Cardiac fibroblast (primary cell): ENCODE data around the gene FADS6.
"Not testable (repeated sequence)": the region's sequence is repeated elsewhere in the genome, so short reads cannot be mapped to it uniquely, and the experiment has no call there.

Source experiments
- DNase-seq, 2 donors: peaks; one replicate each; pipeline versions ENCODE4 v3.0.0 to v3.0.0-alpha.2; 2010; ENCODE audit warnings: low read depth in 2 of 2
- H3K4me3 ChIP-seq, 2 donors: replicated peaks in 1 of 2; 1 replicate in 1 of 2; 2 replicates in 1 of 2; pipeline ENCODE4 v1.5.1; 2011; ENCODE audit warnings: low read depth in 2 of 2, low read length in 2 of 2, mild to moderate bottlenecking in 2 of 2, moderate library complexity in 1 of 2
- CTCF ChIP-seq: IDR thresholded peaks from one replicate; pipeline ENCODE4 v1.5.1; 2011; ENCODE audit warnings: low read depth, mild to moderate bottlenecking, low read length, inconsistent platforms

The FADS6 gene

DNA sequence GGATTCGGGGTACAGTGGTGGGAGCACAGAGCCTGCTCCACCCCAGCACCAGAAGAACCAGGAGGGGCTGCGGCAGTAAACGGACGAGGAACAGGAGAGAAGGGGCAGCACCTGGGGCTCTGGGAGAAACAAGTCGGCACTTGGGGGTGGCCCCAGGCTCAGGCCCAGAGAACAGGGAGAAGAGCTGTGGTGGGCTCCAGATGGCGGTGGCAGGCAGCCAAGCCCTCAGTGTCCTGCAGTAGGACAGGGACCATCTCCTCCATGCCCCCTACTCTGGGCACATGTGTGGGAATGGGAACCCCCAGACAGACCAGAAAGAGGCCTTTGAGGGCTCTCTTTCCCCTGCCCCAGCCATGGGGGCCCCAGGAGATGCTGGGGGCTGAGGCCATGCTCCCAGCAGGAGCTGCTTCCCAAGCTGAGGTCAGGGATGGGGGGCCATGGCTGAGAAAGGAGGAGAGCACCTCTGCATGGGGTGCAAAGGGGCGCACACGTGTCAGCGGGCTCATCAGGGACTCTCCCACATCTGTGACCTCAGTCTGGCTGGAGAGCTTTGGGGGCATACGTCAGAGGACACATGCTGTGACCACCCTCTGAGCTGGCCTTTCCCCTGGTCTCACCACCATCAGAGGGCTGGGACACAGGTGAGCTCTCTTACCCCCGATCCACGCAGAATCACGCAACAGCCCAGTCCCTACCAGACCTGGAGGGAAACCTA is 22.9 kb upstream of the FADS6 start:
- DNase-seq: no peak
- no peak for TF ChIP-seq CTCF
- H3K4me3 ChIP-seq: no peak overlapping the region

GRCh38 chr17:74911423-74911822 is 18.0 kb upstream of the FADS6 start:
- H3K4me3 ChIP-seq, DNase-seq: not testable (repeated sequence)

- H3K4me3 ChIP-seq, DNase-seq: not testable (repeated sequence)
Observed at GRCh38 chr17:74909097-74909496, 15.7 kb upstream of the FADS6 start.

DNA sequence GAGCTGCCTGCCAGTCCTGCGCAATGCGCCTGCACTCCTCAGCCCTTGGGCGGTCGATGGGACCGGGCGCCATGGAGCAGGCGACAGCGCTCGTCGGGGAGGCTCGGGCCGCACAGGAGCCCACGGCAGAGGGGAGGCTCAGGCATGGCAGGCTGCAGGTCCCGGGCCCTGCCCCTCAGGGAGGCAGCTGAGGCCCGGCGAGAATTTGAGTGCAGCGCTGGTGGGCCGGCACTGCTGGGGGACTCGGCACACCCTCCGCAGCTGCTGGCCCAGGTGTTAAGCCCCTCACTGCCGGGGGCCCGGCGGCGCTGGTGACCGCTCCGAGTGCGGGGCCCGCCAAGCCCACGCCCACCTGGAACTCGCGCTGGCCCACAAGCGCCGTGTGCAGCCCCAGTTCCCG is 13.6 kb upstream of the FADS6 start:
- H3K4me3 ChIP-seq: no peak overlapping the region
- no peak for DNase-seq
- TF ChIP-seq CTCF: no peak

- not testable (repeated sequence) for H3K4me3 ChIP-seq, DNase-seq
Observed at GRCh38 chr17:74906214-74906793, 12.9 kb upstream of the FADS6 start.

GRCh38 chr17:74904687-74905409 is 11.4 kb upstream of the FADS6 start:
- DNase-seq: no peak
- TF ChIP-seq CTCF: no peak
- H3K4me3 ChIP-seq: no peak overlapping the region

GRCh38 chr17:74903671-74904070 is 10.2 kb upstream of the FADS6 start:
- DNase-seq: no peak
- no peak for TF ChIP-seq CTCF
- H3K4me3 ChIP-seq: no peak overlapping the region

- H3K4me3 ChIP-seq: no peak overlapping the region
- TF ChIP-seq CTCF: no peak
- no peak for DNase-seq
Observed at GRCh38 chr17:74903034-74903433, 9.6 kb upstream of the FADS6 start.
